HL-60 (cell line): ENCODE measurements around the gene FHIT.

ENCODE experiments used
- DNase-seq, 2 experiments: peaks; one replicate each; pipeline ENCODE4 v3.0.0-alpha.2; 2010 to 2020; ENCODE audit warnings: low read depth in 1 of 2, low spot score in 1 of 2
- H3K27ac ChIP-seq: fragments of 250-450 bp; sonication (Bioruptor Pico); replicated peaks from 2 replicates; pipeline ENCODE4 v1.5.1; 2020; ENCODE audit warnings: mild to moderate bottlenecking, moderate library complexity
- H3K27me3 ChIP-seq: fragments of 250-450 bp; sonication (Bioruptor Pico); 2 replicates; pipeline ENCODE4 v1.5.1; 2021; ENCODE audit warnings: mild to moderate bottlenecking, moderate library complexity; ENCODE audit not compliant: insufficient read depth, poor library complexity, severe bottlenecking
- H3K4me3 ChIP-seq: replicated peaks from 2 replicates; pipeline ENCODE4 v1.5.1; 2011; ENCODE audit warnings: mild to moderate bottlenecking, control low read depth, low read length; ENCODE audit not compliant: insufficient read depth
- GABPA ChIP-seq: IDR thresholded peaks from 2 replicates; pipeline ENCODE4 v1.6.1; 2012; ENCODE audit warnings: low read depth
- POLR2AphosphoS5 ChIP-seq: IDR thresholded peaks from 2 replicates; pipeline ENCODE4 v1.6.1; 2012; ENCODE audit warnings: low read depth
- SPI1 ChIP-seq: IDR thresholded peaks from 2 replicates; pipeline ENCODE4 v1.6.1; 2012; ENCODE audit warnings: low read depth, mild to moderate bottlenecking, borderline replicate concordance
- TF ChIP-seq, protein P1 (sequence below): IDR thresholded peaks from one replicate; pipeline ENCODE4 v1.5.1; 2011; ENCODE audit warnings: low read length, control low read depth, inconsistent platforms; ENCODE audit not compliant: insufficient read depth
- TF ChIP-seq, protein P2 (sequence below): IDR thresholded peaks from 2 replicates; pipeline ENCODE4 v1.6.1; 2012; ENCODE audit warnings: low read depth; ENCODE audit not compliant: insufficient replicate concordance

Gene FHIT

DNA sequence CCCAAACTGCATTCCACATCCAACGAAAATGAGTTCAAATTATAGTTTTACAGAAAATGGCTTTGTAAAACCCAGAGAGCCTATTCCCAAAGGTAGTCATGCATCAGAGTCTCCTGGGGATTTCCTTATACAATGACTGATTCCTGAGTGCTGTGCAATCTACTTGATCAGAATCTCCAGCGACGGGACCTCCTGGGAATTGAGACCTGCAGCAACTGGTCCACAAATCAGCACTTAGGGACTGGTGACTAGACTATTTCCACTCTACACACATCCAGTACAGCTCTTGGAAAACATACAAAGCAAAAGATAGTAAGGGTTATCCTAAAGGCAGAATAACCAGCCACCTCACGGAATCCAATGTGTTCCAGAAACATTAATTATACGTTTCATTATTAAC, 1330.4 kb downstream of the FHIT start:
- H3K27ac ChIP-seq, result no peak overlapping the region
- TF ChIP-seq SPI1 (no peak), POLR2AphosphoS5 (no peak), GABPA (no peak)
- TF ChIP-seq, protein P1, sequence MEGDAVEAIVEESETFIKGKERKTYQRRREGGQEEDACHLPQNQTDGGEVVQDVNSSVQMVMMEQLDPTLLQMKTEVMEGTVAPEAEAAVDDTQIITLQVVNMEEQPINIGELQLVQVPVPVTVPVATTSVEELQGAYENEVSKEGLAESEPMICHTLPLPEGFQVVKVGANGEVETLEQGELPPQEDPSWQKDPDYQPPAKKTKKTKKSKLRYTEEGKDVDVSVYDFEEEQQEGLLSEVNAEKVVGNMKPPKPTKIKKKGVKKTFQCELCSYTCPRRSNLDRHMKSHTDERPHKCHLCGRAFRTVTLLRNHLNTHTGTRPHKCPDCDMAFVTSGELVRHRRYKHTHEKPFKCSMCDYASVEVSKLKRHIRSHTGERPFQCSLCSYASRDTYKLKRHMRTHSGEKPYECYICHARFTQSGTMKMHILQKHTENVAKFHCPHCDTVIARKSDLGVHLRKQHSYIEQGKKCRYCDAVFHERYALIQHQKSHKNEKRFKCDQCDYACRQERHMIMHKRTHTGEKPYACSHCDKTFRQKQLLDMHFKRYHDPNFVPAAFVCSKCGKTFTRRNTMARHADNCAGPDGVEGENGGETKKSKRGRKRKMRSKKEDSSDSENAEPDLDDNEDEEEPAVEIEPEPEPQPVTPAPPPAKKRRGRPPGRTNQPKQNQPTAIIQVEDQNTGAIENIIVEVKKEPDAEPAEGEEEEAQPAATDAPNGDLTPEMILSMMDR, result no peak
- TF ChIP-seq, protein P2, sequence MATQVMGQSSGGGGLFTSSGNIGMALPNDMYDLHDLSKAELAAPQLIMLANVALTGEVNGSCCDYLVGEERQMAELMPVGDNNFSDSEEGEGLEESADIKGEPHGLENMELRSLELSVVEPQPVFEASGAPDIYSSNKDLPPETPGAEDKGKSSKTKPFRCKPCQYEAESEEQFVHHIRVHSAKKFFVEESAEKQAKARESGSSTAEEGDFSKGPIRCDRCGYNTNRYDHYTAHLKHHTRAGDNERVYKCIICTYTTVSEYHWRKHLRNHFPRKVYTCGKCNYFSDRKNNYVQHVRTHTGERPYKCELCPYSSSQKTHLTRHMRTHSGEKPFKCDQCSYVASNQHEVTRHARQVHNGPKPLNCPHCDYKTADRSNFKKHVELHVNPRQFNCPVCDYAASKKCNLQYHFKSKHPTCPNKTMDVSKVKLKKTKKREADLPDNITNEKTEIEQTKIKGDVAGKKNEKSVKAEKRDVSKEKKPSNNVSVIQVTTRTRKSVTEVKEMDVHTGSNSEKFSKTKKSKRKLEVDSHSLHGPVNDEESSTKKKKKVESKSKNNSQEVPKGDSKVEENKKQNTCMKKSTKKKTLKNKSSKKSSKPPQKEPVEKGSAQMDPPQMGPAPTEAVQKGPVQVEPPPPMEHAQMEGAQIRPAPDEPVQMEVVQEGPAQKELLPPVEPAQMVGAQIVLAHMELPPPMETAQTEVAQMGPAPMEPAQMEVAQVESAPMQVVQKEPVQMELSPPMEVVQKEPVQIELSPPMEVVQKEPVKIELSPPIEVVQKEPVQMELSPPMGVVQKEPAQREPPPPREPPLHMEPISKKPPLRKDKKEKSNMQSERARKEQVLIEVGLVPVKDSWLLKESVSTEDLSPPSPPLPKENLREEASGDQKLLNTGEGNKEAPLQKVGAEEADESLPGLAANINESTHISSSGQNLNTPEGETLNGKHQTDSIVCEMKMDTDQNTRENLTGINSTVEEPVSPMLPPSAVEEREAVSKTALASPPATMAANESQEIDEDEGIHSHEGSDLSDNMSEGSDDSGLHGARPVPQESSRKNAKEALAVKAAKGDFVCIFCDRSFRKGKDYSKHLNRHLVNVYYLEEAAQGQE, result no peak
- no peaks in the 10 kb centered on the region for H3K27me3 ChIP-seq
- DNase-seq, result no peak
- H3K4me3 ChIP-seq, result no peak overlapping the region

DNA sequence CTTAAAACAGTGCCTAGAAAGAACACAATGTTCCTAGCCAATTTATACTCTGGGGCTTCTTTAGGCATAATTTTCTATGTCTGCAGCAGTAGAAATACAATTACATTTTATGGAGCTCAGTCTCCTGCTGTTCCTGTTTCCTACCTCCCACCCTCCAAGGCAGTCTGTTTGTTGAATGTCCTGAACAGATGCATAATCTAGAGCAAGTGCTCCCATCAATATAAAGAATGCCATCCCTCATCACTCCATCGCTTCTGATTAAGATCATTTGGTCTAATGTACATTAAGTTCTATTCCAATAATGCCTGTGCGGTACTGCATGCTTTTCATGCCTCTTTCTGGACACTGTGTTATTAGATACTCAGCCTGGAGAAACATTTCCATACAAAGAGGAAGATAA, 1331.7 kb downstream of the FHIT start:
- Histone ChIP-seq H3K27me3 (no peaks in the 10 kb centered on the region), H3K27ac (no peak overlapping the region), H3K4me3 (no peak overlapping the region)
- TF ChIP-seq, protein P1, result no peak
- no peak for TF ChIP-seq POLR2AphosphoS5
- TF ChIP-seq SPI1, result no peak
- TF ChIP-seq, protein P2, result no peak
- TF ChIP-seq GABPA, result no peak
- DNase-seq, result no peak

DNA sequence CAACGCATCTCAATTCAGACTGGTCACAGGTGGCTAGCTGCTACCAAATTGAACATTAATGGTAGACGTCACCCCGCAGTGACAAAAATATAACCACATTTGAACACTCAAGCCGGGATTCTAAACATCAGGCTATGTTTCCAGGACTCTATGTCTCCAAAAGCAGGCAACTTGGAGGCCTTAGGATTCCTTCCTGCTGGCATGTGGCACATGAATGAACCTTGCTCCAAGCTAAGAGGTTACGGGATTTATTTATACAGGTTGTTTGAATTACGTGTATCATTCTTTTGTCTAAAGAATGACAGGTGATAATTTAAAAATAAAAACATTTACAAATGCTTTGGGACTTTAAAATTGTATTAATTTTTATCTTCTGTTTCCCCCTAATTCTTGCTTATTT, 1337.0 kb downstream of the FHIT start:
- no peak for DNase-seq
- Histone ChIP-seq H3K4me3 (no peak overlapping the region), H3K27me3 (no peaks in the 10 kb centered on the region), H3K27ac (no peak overlapping the region)
- TF ChIP-seq, protein P2, result no peak
- TF ChIP-seq SPI1 (no peak), GABPA (no peak)
- TF ChIP-seq, protein P1, result no peak
